Measurements from ENCODE around the gene FAM13C. TPM values are rescaled to one million over a fixed set of nuclear protein-coding genes. Genes with fewer than 3 reads are reported as not detected.
"Not testable (repeated sequence)": the region's sequence is repeated elsewhere in the genome, so short reads cannot be mapped to it uniquely, and the experiment has no call there.

Gene FAM13C
- polyA plus RNA-seq, 12 donors: 31.1 to 67.0 (median 37.6) TPM; not detected in 1

GRCh38 chr10:59279991-59280505, 82.3 kb downstream of the FAM13C start:
- no peak for DNase-seq

- no peak for DNase-seq
Measured at GRCh38 chr10:59279476-59279875, 82.9 kb downstream of the FAM13C start.

GRCh38 chr10:59276919-59277318, 85.4 kb downstream of the FAM13C start:
- no peak for DNase-seq

GRCh38 chr10:59276133-59276532, 86.2 kb downstream of the FAM13C start:
- DNase-seq: no peak

- DNase-seq: no peak
Measured at GRCh38 chr10:59273445-59273844, 88.9 kb downstream of the FAM13C start.

- DNase-seq: no peak
Measured at GRCh38 chr10:59272061-59272460, 90.3 kb downstream of the FAM13C start.

- DNase-seq: no peak
Measured at GRCh38 chr10:59271160-59271559, 91.2 kb downstream of the FAM13C start.

GRCh38 chr10:59270492-59270891, 91.9 kb downstream of the FAM13C start:
- no peak for DNase-seq

GRCh38 chr10:59269651-59270050, 92.7 kb downstream of the FAM13C start:
- DNase-seq: no peak

- DNase-seq: no peak
Measured at GRCh38 chr10:59268460-59268859, 93.9 kb downstream of the FAM13C start.

- DNase-seq: no peak
Measured at GRCh38 chr10:59266321-59266720, 96.0 kb downstream of the FAM13C start.

GRCh38 chr10:59265141-59265540, 97.2 kb downstream of the FAM13C start:
- no peak for DNase-seq

- no peak for DNase-seq
Measured at GRCh38 chr10:59258890-59259289, 103.5 kb downstream of the FAM13C start.

- no peak for DNase-seq
Measured at GRCh38 chr10:59257224-59257623, 105.1 kb downstream of the FAM13C start.

- DNase-seq: no peak
Measured at GRCh38 chr10:59255463-59255862, 106.9 kb downstream of the FAM13C start.

- no peak for DNase-seq
Measured at GRCh38 chr10:59252491-59252890, 109.9 kb downstream of the FAM13C start.

GRCh38 chr10:59245686-59246085, 116.7 kb downstream of the FAM13C start:
- no peak for DNase-seq

- no peak for DNase-seq
Measured at GRCh38 chr10:59244871-59245270, 117.5 kb downstream of the FAM13C start.

- DNase-seq: no peak
Measured at GRCh38 chr10:59243611-59244195, 118.6 kb downstream of the FAM13C start.

- DNase-seq: no peak
Measured at GRCh38 chr10:59242991-59243390, 119.4 kb downstream of the FAM13C start.

GRCh38 chr10:59242057-59242456, 120.3 kb downstream of the FAM13C start:
- DNase-seq: no peak

- DNase-seq: peak; percentile 69
Measured at GRCh38 chr10:59240582-59241183, 121.7 kb downstream of the FAM13C start.

GRCh38 chr10:59239108-59239507, 123.2 kb downstream of the FAM13C start:
- DNase-seq: not testable (repeated sequence)

GRCh38 chr10:59237775-59238174, 124.6 kb downstream of the FAM13C start:
- no peak for DNase-seq
